Measurements from ENCODE around the gene COQ8B.

GRCh38 chr19:40690050-40690692 is 26.5 kb downstream of the COQ8B start, which contains the start of gene NUMBL:
- no peak for TF ChIP-seq POLR2AphosphoS5 (IDR thresholded peaks at IDR 0.05)
- no peak for TF ChIP-seq CTCF (IDR thresholded peaks at IDR 0.05)
